Measurements from ENCODE around the gene FAM20A.
"Not testable (repeated sequence)": the region's sequence is repeated elsewhere in the genome, so short reads cannot be mapped to it uniquely, and the experiment has no call there.

FAM20A gene

DNA sequence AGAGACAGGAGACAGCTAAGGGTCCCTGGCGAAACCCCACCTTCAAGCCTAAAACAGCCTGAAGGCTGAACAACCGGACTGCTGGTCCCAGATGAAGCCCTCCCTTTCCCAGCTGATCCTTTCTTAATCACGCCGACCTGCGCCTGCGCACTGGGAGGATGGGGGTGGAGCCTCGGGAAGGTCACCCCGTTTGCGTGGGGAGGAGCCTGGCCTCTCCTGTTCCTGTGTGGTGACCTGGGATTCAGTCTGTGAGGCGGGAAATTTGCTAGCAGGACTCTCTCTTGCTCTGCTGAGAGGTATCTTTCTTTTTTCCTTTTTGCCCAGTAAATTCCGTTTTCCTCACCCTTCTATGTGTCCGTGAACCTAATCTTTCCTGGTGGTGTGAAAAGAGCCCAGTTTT, 9.6 kb downstream of the FAM20A start:
- DNase-seq (ENCODE audit: low read depth in 4 of 4, low spot score in 1 of 4) = no peak

DNA sequence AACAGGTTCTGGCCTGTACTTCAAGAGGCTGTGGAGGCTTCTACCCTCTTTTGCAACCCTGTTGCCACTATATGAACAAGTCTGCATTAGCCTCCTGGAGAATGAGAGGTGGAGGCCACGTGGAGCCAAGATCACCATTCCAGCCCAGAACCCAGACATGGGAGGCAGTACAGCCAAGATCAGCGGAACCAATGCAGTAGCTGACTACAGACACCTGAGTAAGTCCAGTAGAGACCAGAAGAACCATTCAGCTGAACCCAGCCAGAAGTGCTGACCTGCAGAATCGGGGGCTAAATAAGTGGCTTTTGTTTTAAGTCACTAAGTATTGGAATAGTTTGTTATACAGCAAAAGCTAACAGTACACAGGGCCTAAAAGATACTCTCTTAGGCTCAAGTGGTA, 12.1 kb downstream of the FAM20A start:
- no peak for DNase-seq (ENCODE audit: low read depth in 4 of 4, low spot score in 1 of 4)

GRCh38 chr17:68588362-68588761, 12.8 kb downstream of the FAM20A start:
- DNase-seq (ENCODE audit: low read depth in 4 of 4, low spot score in 1 of 4) = no peak

GRCh38 chr17:68587847-68588246, 13.3 kb downstream of the FAM20A start:
- no peak for DNase-seq (ENCODE audit: low read depth in 4 of 4, low spot score in 1 of 4)

DNA sequence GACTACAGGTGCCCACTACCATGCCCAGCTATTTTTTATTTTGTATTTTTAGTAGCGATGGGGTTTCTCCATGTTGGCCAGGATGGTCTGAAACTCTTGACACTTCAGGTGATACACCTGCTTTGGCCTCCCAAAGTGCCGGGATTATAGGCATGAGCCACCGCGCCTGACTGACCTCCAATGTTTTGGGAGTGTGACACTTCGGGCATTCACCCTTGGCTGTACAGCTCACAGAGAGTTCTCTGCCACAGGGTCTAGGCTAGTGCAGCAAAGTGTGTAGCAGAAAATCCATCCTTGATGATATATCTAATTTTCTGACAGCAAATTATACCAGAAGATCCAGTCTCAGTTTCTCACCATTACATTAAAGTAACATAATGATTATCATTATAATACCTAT, 14.1 kb downstream of the FAM20A start:
- DNase-seq (ENCODE audit: low read depth in 4 of 4, low spot score in 1 of 4) = no peak

DNA sequence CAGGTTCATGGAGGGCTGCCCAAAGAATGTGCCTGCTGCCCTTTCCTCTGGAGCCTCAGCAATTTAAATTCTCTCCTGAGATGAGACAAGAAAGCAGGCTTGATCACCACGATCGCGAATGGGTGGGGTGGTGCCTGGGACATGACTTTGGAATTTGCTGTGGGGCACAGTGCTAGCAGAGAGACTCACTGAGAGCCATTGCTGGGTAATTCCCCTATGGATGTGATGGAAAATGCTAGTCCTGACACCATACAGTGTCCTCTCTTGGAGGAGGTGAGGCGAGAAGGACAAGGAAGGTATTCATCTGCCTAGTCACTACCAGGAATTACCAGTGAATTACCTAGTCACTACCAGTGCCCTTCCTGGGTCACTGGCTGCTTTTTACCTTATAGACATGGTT, 15.5 kb downstream of the FAM20A start:
- no peak for DNase-seq (ENCODE audit: low read depth in 4 of 4, low spot score in 1 of 4)

- no peak for DNase-seq (ENCODE audit: low read depth in 4 of 4, low spot score in 1 of 4)
These were observed 16.4 kb downstream of the FAM20A start for GRCh38 chr17:68584581-68585303.

DNA sequence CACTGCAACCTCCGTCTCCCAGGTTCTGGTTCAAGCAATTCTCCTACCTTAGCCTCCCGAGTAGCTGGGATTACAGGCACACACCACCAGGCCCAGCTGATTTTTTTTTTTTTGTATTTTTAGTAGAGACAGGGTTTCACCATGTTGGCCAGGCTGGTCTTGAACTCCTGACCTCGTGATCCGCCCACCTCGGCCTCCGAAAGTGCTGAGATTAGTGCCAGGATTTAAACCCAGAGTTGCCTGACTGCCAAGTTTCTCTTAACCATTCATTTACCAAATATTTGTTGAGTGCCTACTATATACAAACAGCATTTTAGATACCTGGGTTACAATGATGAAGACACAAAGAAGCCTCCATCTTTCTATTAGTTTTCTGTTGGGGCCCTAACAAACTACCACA, 18.3 kb downstream of the FAM20A start:
- DNase-seq (ENCODE audit: low read depth in 4 of 4, low spot score in 1 of 4) = not testable (repeated sequence)

- no peak for DNase-seq (ENCODE audit: low read depth in 4 of 4, low spot score in 1 of 4)
These were observed 19.1 kb downstream of the FAM20A start for GRCh38 chr17:68581863-68582645.

DNA sequence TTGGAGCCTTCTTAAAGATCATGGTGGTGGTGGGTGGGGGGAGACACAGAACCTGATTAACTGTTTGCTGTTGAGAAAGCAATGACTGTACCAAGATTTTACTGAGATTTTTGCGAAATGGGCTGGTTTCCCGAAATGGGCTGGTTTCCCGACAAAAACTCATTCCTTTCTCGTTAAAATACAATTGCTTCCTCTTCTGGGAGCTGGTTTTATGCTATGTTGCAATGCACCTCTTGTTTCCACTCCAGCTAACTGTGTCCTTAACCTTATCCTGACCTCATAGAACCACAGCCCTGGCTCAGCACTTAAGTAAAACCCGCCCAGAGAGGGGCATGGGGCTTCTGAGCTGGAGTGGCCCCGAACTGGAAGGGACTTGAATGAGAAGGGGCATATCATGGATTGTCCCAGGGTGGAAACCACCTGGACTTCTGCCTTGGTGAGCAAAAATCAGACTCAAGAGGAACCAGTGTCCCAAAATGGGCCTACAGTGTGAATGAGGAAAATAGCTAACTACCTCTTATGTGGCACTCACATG, 20.9 kb downstream of the FAM20A start:
- DNase-seq (ENCODE audit: low read depth in 4 of 4, low spot score in 1 of 4) = no peak

DNA sequence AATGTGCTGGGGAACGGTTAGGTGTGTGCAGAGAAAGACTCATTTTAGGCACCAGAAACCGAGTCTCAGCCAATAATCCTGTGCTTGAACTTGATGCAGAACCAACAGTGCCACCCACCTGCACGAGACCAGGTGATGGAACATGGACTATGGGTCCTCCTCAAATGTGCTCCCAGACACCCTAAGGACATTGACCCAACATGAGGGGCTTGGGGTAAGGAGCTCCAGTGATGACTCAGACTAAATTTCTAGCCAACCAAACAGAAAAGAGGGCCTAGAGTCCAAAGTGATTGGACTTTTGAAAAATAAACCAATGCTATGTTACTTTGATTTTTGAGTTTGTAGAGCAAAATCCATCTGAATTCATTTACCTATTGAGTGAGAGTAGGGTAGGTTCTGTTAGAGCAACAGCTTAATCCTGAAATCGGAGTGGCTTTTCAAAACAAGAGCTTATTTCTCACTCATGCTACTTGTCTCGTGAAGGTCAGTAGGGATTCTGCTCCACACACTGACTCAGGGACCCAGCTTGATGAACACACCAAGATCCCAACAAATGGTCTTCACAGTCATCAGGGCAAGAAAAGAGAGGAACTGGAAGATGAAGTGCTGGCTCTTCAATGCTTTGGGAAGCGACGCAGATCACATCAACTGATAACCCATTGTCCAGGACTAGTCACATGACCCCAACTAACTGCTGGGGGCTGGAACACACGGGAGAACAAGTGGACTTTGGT, 21.8 kb downstream of the FAM20A start:
- no peak for DNase-seq (ENCODE audit: low read depth in 4 of 4, low spot score in 1 of 4)

GRCh38 chr17:68578236-68578635, 22.9 kb downstream of the FAM20A start:
- DNase-seq (ENCODE audit: low read depth in 4 of 4, low spot score in 1 of 4) = no peak

DNA sequence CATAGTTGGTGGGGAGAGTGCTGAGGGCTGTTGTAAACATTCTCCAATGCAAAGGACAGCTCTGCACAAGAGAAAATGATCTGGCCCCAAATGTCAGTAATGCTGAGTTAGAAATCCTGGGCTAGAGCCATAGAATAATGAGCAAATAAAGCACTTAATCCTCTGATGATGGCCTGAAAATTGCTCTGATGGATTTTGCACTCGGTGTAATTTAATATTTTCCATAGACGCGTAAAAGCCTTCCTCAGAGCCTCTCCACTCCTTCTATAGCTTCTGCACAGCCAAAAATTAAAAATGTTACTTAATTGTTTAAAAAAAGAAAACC, 23.7 kb downstream of the FAM20A start:
- DNase-seq (ENCODE audit: low read depth in 4 of 4, low spot score in 1 of 4) = no peak

GRCh38 chr17:68576811-68577496, 24.2 kb downstream of the FAM20A start:
- no peak for DNase-seq (ENCODE audit: low read depth in 4 of 4, low spot score in 1 of 4)

- no peak for DNase-seq (ENCODE audit: low read depth in 4 of 4, low spot score in 1 of 4)
These were observed 25.0 kb downstream of the FAM20A start for GRCh38 chr17:68576137-68576536.

- no peak for DNase-seq (ENCODE audit: low read depth in 4 of 4, low spot score in 1 of 4)
These were observed 27.8 kb downstream of the FAM20A start for GRCh38 chr17:68573338-68573737.

DNA sequence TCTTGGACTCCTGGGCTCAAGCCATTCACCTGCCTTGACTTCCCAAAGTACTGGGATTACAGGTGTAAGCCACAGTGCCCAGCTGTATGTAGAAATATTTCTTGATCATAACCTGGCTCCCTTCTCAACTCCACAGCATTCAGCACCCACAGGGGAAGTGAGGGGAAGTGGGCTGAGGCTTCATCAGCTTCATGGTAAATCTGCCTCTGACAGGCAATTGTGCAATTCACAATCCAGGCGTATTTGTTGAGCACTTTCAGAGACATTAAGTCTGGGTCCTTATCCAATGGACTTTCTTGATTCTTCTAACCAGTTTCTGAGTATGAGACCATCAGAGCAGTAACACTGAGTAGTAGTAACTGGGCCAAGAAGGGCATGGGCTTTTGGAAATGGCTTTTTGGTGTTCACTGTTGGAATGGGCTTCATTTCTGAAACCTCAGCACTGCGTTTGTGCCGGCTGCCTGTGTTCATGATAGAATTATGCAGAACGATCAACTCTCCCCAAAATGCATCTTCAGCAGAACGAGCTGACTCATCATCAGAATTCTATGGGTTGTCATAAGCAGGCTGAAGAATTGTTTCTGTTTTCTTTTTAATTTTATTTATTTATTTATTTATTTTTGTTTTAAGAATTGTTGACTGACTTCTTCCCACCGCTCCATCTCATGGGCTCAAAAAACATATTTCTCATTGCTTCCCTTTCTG, 28.9 kb downstream of the FAM20A start:
- DNase-seq (ENCODE audit: low read depth in 4 of 4, low spot score in 1 of 4) = no peak

DNA sequence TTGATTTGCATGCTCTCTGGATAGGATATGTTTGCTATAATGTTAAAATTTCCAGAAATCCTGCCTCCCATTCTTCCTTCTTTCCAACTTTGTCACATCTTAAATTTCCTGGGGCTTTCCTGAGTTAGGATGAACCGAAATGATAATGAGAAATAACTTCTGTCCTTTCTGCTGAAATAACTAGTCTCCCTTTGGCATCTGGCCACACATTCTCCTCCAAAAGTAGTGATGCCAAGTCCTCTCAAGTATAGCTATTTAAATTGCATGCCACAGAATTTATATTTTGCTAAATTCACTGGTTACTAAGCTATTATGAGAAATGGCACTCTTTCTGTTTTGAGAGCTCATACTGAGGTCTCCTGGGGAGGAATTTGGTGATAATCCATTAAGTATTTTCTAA, 30.6 kb downstream of the FAM20A start:
- DNase-seq (ENCODE audit: low read depth in 4 of 4, low spot score in 1 of 4) = no peak

DNA sequence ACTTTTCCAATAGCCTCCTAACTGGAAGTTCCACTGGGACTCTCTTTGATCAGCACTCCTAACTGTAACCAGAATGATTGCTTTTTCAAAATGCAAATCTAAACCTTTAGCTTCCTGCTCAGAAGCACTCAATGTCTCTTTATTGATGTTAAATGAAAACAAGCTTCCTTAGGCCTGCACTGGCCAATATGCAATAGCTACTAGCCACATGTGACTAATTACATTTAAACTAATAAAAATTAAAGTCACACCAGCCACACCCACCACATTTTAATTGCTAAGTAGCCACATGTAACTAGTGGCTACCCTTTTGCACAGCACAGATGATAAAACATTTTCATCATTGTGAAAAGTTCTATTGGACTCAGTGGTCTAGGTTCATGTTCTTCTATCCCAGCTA, 31.8 kb downstream of the FAM20A start:
- DNase-seq (ENCODE audit: low read depth in 4 of 4, low spot score in 1 of 4) = no peak

DNA sequence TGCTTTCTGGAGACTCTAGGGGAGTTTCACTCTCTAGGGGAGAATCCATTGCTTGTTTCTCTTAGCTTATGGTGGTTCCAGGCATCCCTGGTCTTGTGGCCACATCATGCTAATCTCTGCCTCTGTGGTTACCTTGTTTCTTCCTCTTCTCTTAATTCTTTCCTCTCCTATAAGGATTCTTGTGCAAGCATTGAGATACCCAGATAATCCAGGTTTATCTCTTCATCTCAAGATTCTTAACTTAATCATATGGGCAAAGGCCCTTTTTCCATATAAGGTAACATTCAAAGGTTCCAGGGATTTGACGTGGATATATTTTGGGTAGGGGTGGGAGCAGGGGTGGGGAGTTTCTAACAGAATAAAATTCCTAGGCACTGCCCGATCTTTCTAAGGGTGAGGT, 32.6 kb downstream of the FAM20A start:
- DNase-seq (ENCODE audit: low read depth in 4 of 4, low spot score in 1 of 4) = no peak

GRCh38 chr17:68567581-68567980, 33.6 kb downstream of the FAM20A start:
- no peak for DNase-seq (ENCODE audit: low read depth in 4 of 4, low spot score in 1 of 4)

Data from stimulated activated CD4-positive, alpha-beta T cell treated with anti-CD3 and anti-CD28 coated beads, Interleukin-1b, Interleukin-23, amount 100 ng/mL, for 24 hours (primary cell).